HG02571 (cell line): Measurements from ENCODE around the gene KIAA1217.
"Not testable (repeated sequence)": the region's sequence is repeated elsewhere in the genome, so short reads cannot be mapped to it uniquely, and the experiment has no call there.

Source experiments
- ATAC-seq: cut with Tn5 transposase; IDR thresholded peaks from one replicate; pipeline ENCODE4 v1.9.1; 2021; ENCODE audit warnings: mild to moderate bottlenecking, moderate library complexity; ENCODE audit not compliant: unreplicated experiment

KIAA1217 gene

GRCh38 chr10:24434961-24435360 lies 226.0 kb downstream of the KIAA1217 start:
- no peak for ATAC-seq

- ATAC-seq = no peak
Observed at GRCh38 chr10:24435374-24435773, 226.4 kb downstream of the KIAA1217 start.

GRCh38 chr10:24437302-24437701 lies 228.4 kb downstream of the KIAA1217 start:
- ATAC-seq = no peak

- ATAC-seq = no peak
Observed at GRCh38 chr10:24438800-24439199, 229.9 kb downstream of the KIAA1217 start.

GRCh38 chr10:24439935-24440334 lies 231.0 kb downstream of the KIAA1217 start:
- ATAC-seq = no peak

- ATAC-seq = no peak
Observed at GRCh38 chr10:24440817-24441797, 232.2 kb downstream of the KIAA1217 start.

- ATAC-seq = no peak
Observed at GRCh38 chr10:24442234-24442633, 233.3 kb downstream of the KIAA1217 start.

- not testable (repeated sequence) for ATAC-seq
Observed at GRCh38 chr10:24442641-24443174, 233.8 kb downstream of the KIAA1217 start.

GRCh38 chr10:24444337-24444736 lies 235.4 kb downstream of the KIAA1217 start:
- no peak for ATAC-seq

- not testable (repeated sequence) for ATAC-seq
Observed at GRCh38 chr10:24445958-24446357, 237.0 kb downstream of the KIAA1217 start.

- ATAC-seq = no peak
Observed at GRCh38 chr10:24446739-24447138, 237.8 kb downstream of the KIAA1217 start.

- ATAC-seq = no peak
Observed at GRCh38 chr10:24448351-24448999, 239.5 kb downstream of the KIAA1217 start.

GRCh38 chr10:24449321-24449740 lies 240.4 kb downstream of the KIAA1217 start:
- peak; percentile 87 for ATAC-seq

GRCh38 chr10:24449769-24450310 lies 240.9 kb downstream of the KIAA1217 start:
- ATAC-seq = no peak

- ATAC-seq = no peak
Observed at GRCh38 chr10:24451325-24451820, 242.4 kb downstream of the KIAA1217 start.

- ATAC-seq = no peak
Observed at GRCh38 chr10:24452030-24452429, 243.1 kb downstream of the KIAA1217 start.

GRCh38 chr10:24453404-24453830 lies 244.5 kb downstream of the KIAA1217 start:
- no peak for ATAC-seq

- no peak for ATAC-seq
Observed at GRCh38 chr10:24453973-24454372, 245.0 kb downstream of the KIAA1217 start.

- ATAC-seq = no peak
Observed at GRCh38 chr10:24455447-24455846, 246.5 kb downstream of the KIAA1217 start.

GRCh38 chr10:24456322-24456721 lies 247.4 kb downstream of the KIAA1217 start:
- ATAC-seq = no peak

GRCh38 chr10:24457661-24458318 lies 248.9 kb downstream of the KIAA1217 start:
- ATAC-seq = no peak
